Liver (tissue), 9 donors: ENCODE results near the gene NOL9. TPM values are rescaled to one million over a fixed set of nuclear protein-coding genes. Genes with fewer than 3 reads are reported as not detected.

ENCODE experiments used
- DNase-seq: peaks from one replicate; pipeline ENCODE4 v3.0.0-alpha.2; 2017; ENCODE audit warnings: low spot score
- H3K27ac ChIP-seq, 2 donors: one replicate each; pipeline ENCODE4 v1.7.0; 2013; ENCODE audit warnings: inconsistent platforms in 2 of 2, low read length in 2 of 2, control low read depth in 1 of 2, low read depth in 1 of 2, mild to moderate bottlenecking in 1 of 2
- H3K27me3 ChIP-seq, 4 donors: one replicate each; pipeline versions ENCODE4 v1.6.1 to v1.7.0; 2013; ENCODE audit warnings: low read length in 3 of 4, inconsistent platforms in 1 of 4, mild to moderate bottlenecking in 1 of 4, moderate library complexity in 1 of 4; ENCODE audit not compliant: control insufficient read depth in 4 of 4, insufficient read depth in 4 of 4
- H3K36me3 ChIP-seq, 4 donors: one replicate each; pipeline versions ENCODE4 v1.6.1 to v1.7.0; 2013; ENCODE audit warnings: low read length in 3 of 4, mild to moderate bottlenecking in 3 of 4, low read depth in 1 of 4, moderate library complexity in 1 of 4; ENCODE audit not compliant: control insufficient read depth in 4 of 4, insufficient read depth in 3 of 4
- H3K4me1 ChIP-seq, 4 donors: one replicate each; pipeline versions ENCODE4 v1.6.1 to v1.7.0; 2013; ENCODE audit warnings: low read length in 3 of 4, mild to moderate bottlenecking in 3 of 4, moderate library complexity in 1 of 4; ENCODE audit not compliant: control insufficient read depth in 4 of 4, insufficient read depth in 4 of 4
- H3K4me3 ChIP-seq, 3 donors: one replicate each; pipeline versions ENCODE4 v1.6.1 to v1.7.0; 2013; ENCODE audit warnings: low read length in 3 of 3, control low read depth in 1 of 3, low read depth in 1 of 3, mild to moderate bottlenecking in 1 of 3
- H3K9ac ChIP-seq, 2 donors: one replicate each; pipeline ENCODE4 v1.7.0; 2013; ENCODE audit warnings: low read length in 2 of 2, mild to moderate bottlenecking in 2 of 2, moderate library complexity in 2 of 2, control low read depth in 1 of 2, low read depth in 1 of 2
- H3K9me3 ChIP-seq, 4 donors: one replicate each; pipeline versions ENCODE4 v1.6.1 to v1.7.0; 2013; ENCODE audit warnings: low read length in 3 of 4; ENCODE audit not compliant: control insufficient read depth in 4 of 4
- FOXA1 ChIP-seq: IDR thresholded peaks from 2 replicates; pipeline ENCODE4 v1.6.1; 2016; ENCODE audit warnings: antibody characterized with exemption
- GABPA ChIP-seq, 2 donors: IDR thresholded peaks in 1 of 2; conservative IDR thresholded peaks in 1 of 2; 2 replicates each; pipeline ENCODE4 v1.6.1; 2016; ENCODE audit warnings: antibody characterized with exemption in 2 of 2, mild to moderate bottlenecking in 1 of 2, moderate library complexity in 1 of 2
- RAD21 ChIP-seq, 2 donors: IDR thresholded peaks; 2 replicates each; pipeline ENCODE4 v1.6.1; 2016; ENCODE audit warnings: antibody characterized with exemption in 2 of 2, mild to moderate bottlenecking in 2 of 2
- SP1 ChIP-seq: IDR thresholded peaks from 2 replicates; pipeline ENCODE4 v1.6.1; 2018; ENCODE audit warnings: antibody characterized with exemption, mild to moderate bottlenecking
- TAF1 ChIP-seq: conservative IDR thresholded peaks from 2 replicates; pipeline ENCODE4 v1.6.1; 2016; ENCODE audit warnings: antibody characterized with exemption, mild to moderate bottlenecking
- WGBS: extraction: QIAGEN DNeasy Blood & Tissue Kit; methylation state at CpG from one replicate; pipeline ENCODE4 v1.1.7; 2013; 5-methylcytosine and 5-hydroxymethylcytosine counted together
- polyA plus RNA-seq, 2 donors: library from polyadenylated mRNA; stranded (reverse) in 1 of 2; unstranded in 1 of 2; fragments of 200-250 nt in 1 of 2; fragments of >200 nt in 1 of 2; fragmentation: Nextera tagmentation in 1 of 2; extraction: Ambion mirVana in 1 of 2; gene quantifications; one replicate each; pipeline versions ENCODE4 v1.2.1 to v1.2.3, GENCODE V29; 2013 to 2015
- total RNA-seq, 2 donors: library from RNA; depleted of rRNA; stranded (reverse); fragments of >200 nt; gene quantifications; one replicate each; pipeline ENCODE4 v1.2.3, GENCODE V29; 2014
- TF ChIP-seq, protein P1 (sequence below): IDR thresholded peaks from 2 replicates; pipeline ENCODE4 v1.6.1; 2016; ENCODE audit warnings: antibody characterized with exemption
- TF ChIP-seq, protein P2 (sequence below): IDR thresholded peaks from 2 replicates; pipeline ENCODE4 v1.6.1; 2016; ENCODE audit warnings: antibody characterized with exemption, mild to moderate bottlenecking
- donor health status: healthy.
- donor health status: healthy.
- donor health status: healthy.
- donor health status: healthy.
- donor health status: healthy.

NOL9 gene
- total and polyA plus RNA-seq, 4 donors: 2.1 to 15.1 (median 9.4) TPM

DNA sequence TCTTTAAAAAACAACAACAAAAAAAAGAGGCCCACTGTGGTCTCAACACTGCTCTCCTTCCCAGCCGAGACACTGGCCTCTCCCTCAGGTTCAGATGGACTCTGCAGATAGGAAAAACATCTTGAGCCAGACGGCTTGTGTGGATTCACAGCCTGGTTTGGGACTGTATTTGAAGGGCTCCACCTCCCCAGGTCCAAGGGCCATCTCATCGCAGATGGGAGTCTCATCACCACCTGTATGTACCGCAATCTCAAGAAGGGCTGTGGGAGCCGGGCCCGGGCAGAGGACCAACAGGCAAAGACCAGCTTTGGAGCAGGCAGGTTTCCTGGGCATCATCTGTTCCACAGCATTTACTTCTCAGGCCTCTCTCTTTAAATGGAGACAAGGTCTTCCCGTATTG, 35.7 kb upstream of the NOL9 start (continued):
- TF ChIP-seq, protein P1, sequence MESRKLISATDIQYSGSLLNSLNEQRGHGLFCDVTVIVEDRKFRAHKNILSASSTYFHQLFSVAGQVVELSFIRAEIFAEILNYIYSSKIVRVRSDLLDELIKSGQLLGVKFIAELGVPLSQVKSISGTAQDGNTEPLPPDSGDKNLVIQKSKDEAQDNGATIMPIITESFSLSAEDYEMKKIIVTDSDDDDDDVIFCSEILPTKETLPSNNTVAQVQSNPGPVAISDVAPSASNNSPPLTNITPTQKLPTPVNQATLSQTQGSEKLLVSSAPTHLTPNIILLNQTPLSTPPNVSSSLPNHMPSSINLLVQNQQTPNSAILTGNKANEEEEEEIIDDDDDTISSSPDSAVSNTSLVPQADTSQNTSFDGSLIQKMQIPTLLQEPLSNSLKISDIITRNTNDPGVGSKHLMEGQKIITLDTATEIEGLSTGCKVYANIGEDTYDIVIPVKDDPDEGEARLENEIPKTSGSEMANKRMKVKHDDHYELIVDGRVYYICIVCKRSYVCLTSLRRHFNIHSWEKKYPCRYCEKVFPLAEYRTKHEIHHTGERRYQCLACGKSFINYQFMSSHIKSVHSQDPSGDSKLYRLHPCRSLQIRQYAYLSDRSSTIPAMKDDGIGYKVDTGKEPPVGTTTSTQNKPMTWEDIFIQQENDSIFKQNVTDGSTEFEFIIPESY: no peak

DNA sequence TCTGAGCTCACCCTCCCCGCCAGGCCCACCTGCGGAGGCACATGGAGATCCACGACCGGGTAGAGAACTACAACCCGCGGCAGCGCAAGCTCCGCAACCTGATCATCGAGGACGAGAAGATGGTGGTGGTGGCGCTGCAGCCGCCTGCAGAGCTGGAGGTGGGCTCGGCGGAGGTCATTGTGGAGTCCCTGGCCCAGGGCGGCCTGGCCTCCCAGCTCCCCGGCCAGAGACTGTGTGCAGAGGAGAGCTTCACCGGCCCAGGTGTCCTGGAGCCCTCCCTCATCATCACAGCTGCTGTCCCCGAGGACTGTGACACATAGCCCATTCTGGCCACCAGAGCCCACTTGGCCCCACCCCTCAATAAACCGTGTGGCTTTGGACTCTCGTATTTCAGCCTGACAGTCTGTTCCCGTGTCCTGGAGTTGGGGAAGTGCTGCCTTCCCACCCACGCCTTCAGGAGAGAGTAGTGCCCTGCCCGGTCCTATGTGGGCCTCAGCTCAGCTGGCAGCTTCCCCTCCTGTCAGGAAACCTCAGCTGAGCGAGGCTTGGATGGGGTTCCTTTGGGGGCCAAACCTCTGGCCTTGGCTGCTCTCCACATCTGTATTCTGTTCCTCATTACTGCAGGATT, 34.7 kb upstream of the NOL9 start:
- Histone ChIP-seq H3K4me3 (no peak overlapping the region), H3K4me1 (peaks cover 1 to 27% (median 7%) of the 10 kb centered on the region in 4 donors), H3K9me3 (no peaks in the 10 kb centered on the region), H3K27me3 (no peaks in the 10 kb centered on the region), H3K36me3 (peaks cover 20 to 63% (median 35%) of the 10 kb centered on the region in 4 donors), H3K9ac (no peak overlapping the region), H3K27ac (no peak overlapping the region)
- WGBS: 89% methylated on average over 24 of the region's 24 CpGs
- DNase-seq: no peak
- TF ChIP-seq, protein P2, sequence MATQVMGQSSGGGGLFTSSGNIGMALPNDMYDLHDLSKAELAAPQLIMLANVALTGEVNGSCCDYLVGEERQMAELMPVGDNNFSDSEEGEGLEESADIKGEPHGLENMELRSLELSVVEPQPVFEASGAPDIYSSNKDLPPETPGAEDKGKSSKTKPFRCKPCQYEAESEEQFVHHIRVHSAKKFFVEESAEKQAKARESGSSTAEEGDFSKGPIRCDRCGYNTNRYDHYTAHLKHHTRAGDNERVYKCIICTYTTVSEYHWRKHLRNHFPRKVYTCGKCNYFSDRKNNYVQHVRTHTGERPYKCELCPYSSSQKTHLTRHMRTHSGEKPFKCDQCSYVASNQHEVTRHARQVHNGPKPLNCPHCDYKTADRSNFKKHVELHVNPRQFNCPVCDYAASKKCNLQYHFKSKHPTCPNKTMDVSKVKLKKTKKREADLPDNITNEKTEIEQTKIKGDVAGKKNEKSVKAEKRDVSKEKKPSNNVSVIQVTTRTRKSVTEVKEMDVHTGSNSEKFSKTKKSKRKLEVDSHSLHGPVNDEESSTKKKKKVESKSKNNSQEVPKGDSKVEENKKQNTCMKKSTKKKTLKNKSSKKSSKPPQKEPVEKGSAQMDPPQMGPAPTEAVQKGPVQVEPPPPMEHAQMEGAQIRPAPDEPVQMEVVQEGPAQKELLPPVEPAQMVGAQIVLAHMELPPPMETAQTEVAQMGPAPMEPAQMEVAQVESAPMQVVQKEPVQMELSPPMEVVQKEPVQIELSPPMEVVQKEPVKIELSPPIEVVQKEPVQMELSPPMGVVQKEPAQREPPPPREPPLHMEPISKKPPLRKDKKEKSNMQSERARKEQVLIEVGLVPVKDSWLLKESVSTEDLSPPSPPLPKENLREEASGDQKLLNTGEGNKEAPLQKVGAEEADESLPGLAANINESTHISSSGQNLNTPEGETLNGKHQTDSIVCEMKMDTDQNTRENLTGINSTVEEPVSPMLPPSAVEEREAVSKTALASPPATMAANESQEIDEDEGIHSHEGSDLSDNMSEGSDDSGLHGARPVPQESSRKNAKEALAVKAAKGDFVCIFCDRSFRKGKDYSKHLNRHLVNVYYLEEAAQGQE: no peak
- TF ChIP-seq GABPA (IDR thresholded peaks at IDR 0.05 in 1 of 2, conservative IDR thresholded peaks at IDR 0.05 in 1 of 2) (no peak), FOXA1 (no peak), SP1 (no peak)
- TF ChIP-seq, protein P1: no peak

DNA sequence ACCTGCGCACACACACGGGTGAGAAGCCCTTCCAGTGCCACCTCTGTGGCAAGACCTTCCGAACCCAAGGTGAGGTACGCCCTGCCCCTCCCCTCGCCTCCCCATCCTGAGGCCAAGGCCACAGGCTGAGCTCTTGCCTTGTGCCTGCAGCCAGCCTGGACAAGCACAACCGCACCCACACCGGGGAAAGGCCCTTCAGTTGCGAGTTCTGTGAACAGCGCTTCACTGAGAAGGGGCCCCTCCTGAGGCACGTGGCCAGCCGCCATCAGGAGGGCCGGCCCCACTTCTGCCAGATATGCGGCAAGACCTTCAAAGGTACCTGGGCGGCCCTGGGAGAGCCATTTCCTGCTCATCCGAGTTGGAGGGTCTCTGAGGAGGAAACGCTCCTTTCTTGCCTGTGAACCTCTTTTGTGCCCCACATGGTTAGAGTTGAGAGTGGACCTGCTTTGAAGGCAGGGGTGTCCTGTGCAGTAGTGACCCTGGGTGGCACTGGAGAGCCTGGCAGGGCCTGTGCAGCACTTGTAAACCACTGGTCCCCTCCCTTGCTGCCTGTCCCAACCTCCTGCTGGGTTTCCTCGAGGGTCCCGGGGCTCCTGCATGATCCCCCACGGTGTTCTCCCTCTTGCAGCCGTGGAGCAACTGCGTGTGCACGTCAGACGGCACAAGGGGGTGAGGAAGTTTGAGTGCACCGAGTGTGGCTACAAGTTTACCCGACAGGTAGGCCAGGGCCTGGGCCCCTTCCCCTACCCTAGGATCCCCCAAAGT, 34.0 kb upstream of the NOL9 start:
- H3K36me3 ChIP-seq: peaks cover 16 to 56% (median 29%) of the 10 kb centered on the region in 4 donors
- H3K4me1 ChIP-seq: peaks cover 1 to 27% (median 7%) of the 10 kb centered on the region in 4 donors
- no peak for DNase-seq
- TF ChIP-seq TAF1 (no peak), RAD21 (IDR thresholded peaks at IDR 0.05) (peak in 1 of 2 donors; percentile 5)
- H3K27ac ChIP-seq: no peak overlapping the region
- no peak overlapping the region for H3K9ac ChIP-seq
- H3K27me3 ChIP-seq: no peaks in the 10 kb centered on the region
- 86% methylated on average over 25 of the region's 25 CpGs for WGBS
- H3K4me3 ChIP-seq: no peak overlapping the region
- H3K9me3 ChIP-seq: no peaks in the 10 kb centered on the region
